Measurements from ENCODE around the gene SRXN1.
A peak's percentile ranks its signal among the peaks of the same experiment; 100 is the strongest.
"Not testable (repeated sequence)": the region's sequence is repeated elsewhere in the genome, so short reads cannot be mapped to it uniquely, and the experiment has no call there.

SRXN1 gene

DNA sequence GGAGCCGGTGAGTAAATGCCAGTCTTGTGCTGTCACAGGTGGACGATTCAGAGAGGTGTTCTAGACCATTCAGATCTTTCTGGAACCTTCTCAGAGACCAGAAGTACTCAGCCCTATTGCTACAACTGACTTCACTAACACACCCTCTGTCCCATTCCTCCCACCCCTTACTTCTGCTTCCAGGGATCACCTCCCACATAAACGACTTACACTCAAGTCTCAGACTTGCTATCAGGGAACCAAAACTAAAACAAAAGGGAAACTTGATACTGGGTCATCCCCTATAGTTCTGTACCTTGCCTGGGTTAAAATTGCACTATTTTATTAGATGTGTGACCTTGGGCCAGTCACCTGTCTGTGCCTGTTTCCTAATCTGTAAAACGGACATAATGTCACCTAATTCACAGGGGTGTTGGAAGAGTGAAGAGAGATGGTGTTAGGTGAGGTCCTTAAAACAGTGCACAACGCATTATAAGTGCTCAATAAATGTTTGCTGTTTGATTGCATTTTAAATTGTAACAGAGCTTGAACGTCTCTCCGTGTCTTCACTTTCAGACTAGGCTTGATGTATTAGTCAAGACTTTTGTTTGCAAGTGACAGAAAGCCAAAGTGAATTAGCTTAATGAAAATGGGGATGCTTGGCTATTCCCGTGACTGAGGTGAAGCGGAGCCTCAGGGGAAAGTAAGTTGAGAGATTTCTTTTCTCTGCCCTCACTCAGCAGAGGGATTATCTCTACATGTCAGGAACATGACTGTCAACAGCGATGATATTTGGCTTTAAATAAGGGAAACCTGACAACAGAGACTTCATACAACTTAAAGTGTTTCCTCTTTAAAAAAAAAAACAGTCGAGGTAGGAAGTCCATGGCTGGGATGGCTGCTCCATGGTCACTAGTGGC is 3.0 kb upstream of the SRXN1 start:
- no peak for DNase-seq (ENCODE audit: insufficient read length, low spot score)
- no peak for FAIRE-seq

DNA sequence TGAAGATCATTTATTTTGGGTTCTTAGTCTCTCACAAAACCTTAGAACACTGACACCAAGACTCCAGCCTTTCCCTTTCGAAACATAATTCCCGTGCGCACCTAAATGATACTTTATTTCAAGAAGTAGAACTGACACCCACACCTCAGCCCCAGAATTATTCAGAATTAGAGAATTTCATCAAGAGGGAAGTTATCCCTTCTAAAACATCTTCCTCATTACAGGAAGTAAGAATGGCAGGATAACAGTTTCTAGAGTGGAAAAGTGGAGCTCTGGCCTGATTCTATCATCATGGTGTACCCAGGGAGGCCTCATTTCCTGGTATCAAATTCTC is 1.4 kb upstream of the SRXN1 start:
- FAIRE-seq (no peak), DNase-seq (ENCODE audit: insufficient read length, low spot score) (no peak)

DNA sequence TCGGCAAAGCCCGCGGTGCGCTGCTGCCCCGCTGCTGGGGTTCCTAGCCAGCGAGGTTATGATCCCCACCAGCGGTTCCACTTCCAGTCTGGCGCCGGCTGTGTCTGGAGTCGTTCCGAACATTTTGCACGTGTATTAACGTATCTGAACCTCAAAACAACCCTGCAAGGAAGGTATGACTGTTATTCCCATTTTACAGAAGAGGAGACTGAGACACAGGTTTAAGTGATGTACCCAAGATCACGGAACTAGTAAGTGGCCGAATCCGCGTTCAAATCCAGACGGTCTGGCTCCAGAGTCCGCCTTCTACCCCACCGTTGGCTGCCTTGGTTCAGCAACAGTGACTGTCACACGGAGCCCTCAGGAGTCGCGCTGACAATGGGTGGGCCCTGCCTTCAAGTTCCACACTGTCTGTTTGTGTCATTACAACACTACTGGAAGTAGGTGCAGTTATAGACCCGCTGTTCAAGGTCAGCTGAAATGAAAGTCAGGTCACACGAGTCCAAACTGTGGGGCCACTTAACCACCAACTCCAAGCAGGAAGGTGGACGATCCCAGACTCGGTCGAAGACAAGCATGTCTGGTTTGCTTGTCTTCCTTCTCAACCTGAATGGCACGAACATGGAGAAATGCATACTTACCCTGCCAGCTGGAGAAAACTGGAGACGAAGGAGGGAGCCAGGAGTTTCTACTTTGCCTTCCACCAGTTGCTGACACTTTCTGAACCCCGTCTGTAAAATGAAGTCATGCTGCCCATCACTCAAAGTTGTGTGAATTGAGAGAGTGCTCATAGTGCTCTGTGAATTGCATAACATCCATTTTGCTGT is 803 bp upstream of the SRXN1 start:
- no peak for FAIRE-seq
- no peak for DNase-seq (ENCODE audit: insufficient read length, low spot score)

DNA sequence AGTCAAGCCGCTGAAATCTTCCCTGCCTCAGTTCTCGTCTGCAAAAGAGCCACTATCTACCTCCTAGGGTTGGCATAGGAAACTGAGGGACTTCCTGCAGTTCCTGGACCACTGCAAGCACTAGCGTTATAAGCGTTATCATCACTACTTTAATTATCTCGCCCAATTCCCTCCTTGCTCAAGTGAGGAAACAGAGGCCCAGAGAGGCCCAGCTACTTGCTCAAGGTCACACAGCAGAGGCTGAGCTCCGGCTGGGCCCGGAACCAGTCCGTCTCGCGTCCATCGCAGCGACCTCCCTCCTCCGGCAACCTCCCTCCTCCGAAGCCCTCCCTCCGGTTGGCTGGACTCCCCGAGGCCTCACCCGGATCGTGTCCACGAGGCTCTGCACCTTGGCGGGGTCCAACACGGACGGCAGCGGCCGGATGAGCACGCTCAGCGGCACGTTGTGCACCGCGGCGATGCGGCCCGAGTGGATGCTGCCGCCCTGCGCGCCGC is 338 bp downstream of the SRXN1 start:
- FAIRE-seq (no peak), DNase-seq (ENCODE audit: insufficient read length, low spot score) (peak; percentile 43)

DNA sequence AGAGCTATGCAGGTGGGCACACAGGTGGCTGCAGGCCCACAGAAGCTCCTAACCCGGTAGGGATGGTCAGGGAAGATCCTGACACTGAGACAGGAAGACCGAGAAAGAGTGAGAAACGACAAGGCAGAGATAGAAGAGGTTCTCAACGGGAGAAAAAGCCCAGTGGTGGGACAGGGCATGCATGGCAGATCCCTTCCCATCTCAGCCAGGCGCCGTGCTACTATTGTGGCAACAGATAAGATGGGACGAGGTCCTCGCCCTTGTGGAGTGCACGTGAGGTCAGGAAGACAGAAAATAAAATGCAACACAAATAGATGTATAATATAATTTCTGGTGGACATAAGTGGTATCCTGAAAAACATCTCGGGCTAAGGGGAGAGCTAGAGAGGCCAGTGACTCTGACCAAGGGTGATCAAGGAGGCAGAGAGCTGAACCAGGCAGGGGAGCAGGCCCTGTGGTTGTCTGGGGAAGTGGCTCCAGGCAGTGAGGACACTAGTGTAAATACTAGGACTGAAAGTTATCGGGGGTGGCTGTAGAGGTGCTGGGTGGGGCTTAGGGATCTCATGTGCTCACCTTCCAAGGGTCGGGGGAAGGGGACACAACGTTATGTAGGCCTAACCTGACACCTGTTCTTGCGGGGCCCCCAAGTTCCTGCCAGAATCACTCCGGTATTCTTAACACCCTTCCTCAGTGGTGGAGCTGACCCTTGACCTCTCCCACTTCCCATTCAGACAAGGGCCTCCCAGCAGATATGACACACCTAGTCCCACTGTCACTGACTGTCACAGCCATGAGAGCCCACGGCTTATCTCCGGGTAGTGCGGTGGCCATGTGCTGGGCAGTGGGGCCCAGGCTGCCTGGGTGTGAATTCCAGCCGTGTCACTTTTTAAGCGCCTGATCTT is 1.0 kb downstream of the SRXN1 start:
- no peak for DNase-seq (ENCODE audit: insufficient read length, low spot score)
- no peak for FAIRE-seq

DNA sequence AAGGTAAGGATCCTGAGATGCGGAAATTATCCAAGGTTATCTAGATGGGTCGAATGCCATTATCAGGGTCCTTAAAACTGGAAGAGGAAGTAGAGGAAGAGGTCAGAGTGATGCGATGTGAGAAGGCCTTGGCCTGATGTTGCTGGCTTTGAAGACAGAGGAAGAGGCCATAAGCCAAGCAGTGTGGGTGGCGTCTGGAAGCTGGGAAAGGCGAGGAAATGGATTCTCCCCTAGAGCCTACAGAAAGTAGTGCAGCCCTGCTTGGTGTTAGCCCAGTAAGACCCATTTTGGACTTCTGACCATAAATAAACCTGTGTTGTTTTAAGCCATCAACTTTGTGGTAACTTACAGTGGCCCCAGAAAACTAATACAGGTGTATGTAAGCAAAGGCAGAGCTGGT is 2.0 kb downstream of the SRXN1 start:
- no peak for DNase-seq (ENCODE audit: insufficient read length, low spot score)

DNA sequence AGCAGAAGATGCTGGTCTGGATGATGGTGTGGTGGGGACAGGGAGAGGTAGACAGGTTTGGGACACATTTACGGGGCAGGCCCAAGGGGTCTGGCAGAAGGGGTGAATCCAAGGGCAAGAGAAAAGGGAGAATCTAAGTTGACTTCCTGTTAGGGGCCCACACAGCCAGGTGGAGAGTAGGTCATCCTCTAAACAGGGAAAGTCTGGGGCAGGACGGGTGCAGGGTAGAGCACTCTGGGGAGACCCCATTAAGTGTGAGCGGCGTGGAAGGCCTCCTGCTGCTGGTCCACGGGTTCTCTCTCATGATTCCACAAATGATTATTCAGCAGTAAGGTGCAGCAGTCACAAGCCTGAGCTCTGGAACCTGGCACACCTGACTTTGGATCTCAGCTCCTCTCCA is 2.7 kb downstream of the SRXN1 start:
- no peak for FAIRE-seq
- no peak for DNase-seq (ENCODE audit: insufficient read length, low spot score)

More for the DNA sequence above, 2.0 kb downstream of the SRXN1 start:
- no peak for FAIRE-seq

DNA sequence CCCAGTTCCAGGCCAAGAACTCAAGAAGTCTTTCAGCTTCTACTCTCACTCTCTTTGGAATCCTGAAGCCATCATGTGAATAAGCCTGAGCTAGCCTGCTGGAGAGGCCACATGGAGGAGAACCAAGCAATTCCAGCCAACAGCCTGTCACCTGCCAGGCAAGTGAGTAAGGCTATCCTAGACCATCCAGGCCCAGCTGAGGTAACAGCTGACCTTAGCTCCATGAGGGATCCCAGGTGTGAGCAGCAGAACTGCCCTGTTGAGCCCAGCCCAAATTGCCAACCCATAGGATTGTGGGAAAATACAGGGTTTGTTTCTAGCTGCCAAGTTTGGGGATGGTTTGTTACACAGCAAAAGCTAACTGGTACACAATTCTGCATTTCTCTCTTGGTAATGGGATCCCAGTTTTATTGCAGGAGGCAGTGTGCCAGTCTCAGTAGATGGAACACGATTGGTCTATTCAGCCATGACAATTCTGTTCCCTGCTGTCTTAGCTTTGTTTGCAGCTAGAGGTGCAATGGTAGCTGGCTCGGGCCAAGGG is 5.5 kb downstream of the SRXN1 start:
- no peak for FAIRE-seq
- DNase-seq (ENCODE audit: insufficient read length, low spot score): no peak

DNA sequence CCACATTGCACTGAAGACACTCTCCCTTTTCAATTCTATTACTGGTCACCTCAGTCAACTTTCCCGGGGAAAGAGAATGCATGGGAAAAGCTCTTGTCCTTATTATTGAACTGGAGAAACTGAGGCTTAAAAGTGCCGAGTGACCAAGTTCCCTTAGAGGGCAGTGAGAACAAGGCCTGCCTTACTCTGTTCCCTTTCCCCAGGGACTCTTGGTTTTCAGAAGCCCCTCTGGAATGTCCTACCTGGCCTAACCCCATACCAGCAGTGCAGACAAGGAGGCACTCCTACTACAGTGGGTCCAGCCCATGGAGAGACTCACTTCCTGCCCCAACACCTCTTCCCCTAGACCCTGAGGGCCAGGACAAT is 6.1 kb downstream of the SRXN1 start:
- FAIRE-seq (no peak), DNase-seq (ENCODE audit: insufficient read length, low spot score) (no peak)

DNA sequence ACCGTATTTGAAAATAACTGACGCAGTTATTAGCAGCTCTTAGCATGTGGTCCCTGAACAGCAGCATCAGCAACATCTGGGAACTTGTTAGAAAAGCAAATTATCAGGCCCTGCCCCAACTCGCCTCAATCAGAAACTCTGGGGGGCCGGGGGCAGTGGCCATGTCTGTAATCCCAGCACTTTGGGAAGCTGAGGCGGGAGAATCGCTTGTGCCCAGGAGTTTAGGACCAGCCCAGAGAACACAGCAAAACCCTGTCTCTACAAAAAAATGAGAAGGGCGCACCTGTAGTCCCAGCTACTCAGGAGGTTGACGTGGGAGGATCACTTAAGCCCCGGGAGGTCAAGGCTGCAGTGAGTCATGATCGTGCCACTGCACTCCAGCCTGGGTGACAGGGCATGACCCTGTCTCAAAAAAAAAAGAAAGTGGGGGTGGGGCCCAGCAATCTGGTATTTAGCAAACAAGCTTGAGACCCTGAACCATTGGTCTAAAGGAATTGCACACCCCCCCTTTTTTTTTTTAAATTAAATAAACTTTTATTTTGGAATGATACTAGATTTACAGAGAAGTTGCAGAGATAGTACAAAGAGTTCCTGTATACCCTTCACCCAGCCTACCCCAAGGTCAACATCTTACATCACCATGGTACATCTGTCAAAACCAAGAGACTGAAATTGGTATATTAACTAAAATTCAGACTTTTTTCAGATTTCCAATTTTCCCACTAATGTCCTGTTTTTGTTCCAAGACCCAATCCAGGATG is 6.7 kb downstream of the SRXN1 start:
- DNase-seq (ENCODE audit: insufficient read length, low spot score): no peak
- FAIRE-seq: no peak

DNA sequence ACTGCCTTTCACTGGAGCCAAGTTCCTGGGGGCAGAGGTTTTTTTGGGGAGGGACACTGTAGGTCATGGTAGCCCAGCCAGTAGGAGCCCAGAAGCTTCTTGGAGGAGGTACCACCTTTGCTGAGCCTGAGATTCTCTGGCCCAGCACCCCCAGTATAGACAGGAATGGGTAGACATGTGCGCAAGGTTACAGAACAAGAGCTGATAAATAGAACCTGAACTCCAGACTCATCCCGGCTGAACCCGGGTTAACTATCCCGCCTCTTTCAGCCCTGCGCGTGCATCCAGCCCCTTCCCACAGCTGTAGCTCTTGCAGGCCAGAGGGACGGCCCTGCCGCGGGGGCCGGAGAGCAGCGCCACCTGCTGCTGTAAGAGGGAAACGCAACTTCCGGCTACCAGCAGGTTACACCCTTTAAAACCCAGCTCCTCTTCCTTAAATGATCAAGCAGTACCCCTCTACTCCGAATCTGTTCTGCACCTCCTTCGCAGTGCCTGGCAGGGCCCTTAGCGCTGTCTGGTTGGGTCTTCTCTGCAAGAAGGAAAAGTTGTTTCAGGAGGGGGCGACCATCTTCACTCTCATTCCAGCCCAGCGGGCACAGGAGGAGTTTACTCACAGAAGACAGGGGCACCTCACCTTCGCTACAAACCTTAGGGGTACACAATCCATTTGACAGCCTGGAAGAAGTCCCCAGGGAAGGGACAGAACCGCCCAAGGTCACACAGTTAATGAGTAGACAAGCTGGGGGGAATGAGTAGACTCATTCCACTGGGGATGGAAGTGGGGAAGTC is 7.5 kb downstream of the SRXN1 start:
- DNase-seq (ENCODE audit: insufficient read length, low spot score) (peak; percentile 85), FAIRE-seq (peak; percentile 77)

DNA sequence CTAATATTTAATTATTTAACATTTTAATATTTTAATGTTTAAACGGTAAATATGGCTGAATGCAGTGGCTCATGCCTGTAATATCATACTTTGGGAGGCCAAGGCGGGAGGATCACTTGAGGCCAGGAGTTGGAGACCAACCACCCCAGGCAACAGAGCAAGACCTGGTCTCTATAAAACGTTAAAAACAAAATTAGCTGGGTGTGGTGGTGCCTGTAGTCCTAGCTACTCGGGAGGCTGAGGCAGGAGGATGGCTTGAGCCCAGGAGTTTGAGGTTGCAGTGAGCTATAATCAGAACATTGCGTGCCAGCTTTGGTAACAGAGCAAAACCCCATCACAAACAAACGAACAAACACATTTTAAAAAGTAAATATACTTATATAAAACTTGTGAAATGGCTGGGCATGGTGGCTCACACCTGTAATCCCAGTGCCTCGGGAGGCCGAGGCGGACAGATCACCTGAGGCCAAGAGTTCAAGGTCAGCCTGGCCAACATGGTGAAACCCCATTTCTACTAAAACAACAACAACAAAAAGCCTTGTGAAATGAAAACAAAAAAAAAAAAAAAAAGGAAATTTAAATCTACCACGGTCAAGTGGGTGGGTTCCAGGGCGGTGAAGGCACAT is 8.2 kb downstream of the SRXN1 start:
- DNase-seq (ENCODE audit: insufficient read length, low spot score): no peak
- FAIRE-seq: no peak

DNA sequence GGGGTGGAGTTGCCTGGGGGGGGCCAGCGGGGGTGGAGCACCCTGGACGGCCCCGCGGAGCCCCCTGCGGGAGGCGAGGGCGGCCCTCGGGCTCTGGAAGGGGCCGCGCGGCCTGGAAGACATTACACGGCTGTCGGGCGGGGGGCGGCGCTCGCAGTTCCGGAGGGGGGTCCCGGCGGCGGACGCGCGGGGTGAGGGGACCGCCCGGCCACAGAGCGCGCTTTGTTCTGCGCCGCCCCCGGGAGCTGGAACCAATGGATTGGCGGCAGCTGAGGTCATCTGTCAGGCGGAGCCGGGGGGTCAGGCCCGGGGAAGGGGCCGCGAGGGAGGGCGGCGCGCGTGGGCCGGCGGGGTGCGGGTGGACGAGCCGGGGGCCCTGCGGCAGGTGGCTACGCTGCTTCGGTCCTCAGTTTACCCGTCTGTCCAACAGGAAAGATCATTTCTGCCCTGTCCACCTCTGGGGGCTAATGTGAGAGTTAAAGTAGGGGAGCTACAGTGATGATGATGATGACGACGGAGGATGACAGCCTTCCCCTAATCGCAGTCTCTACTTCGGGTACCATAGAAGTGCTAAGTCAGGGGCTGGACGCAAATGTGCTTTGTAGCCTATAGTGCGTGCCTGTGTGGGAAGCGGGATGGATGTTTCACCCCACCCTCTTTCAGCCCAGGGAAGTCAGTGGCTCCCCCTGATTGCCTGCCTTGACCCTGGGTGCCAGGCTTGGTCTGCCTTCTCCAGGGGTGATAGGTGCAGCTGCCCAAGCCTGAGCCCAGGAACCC is 10.4 kb downstream of the SRXN1 start:
- no peak for FAIRE-seq
- no peak for DNase-seq (ENCODE audit: insufficient read length, low spot score)

DNA sequence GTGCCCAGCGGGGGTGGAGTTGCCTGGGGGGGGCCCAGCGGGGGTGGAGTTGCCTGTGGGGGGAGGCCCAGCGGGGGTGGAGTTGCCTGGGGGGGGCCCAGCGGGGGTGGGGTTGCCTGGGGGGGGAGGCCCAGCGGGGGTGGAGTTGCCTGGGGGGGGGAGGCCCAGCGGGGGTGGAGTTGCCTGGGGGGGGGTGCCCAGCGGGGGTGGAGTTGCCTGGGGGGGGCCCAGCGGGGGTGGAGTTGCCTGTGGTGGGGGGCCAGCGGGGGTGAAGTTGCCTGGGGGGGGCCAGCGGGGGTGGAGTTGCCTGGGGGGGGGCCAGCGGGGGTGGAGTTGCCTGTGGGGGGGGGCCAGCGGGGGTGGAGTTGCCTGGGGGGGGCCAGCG is 11.0 kb downstream of the SRXN1 start:
- not testable (repeated sequence) for FAIRE-seq; DNase-seq (ENCODE audit: insufficient read length, low spot score)

DNA sequence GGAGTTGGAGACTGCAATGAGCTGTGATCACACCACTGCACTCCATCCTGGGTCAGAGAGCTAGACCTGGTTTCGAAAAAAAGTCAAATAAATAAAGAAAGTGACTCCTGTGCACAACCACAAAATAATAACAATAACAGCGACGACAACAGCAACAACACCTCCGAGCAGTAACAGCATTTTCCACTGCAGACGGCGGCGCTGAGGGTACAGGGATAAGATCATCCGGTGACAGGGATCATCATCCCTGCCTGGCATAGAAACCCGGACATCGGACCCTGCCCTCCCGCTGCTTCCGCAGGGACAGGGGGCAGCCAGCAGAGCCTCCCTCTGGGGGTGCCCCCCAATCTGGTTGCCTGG is 11.5 kb downstream of the SRXN1 start:
- FAIRE-seq (no peak), DNase-seq (ENCODE audit: insufficient read length, low spot score) (peak; percentile 54)

DNA sequence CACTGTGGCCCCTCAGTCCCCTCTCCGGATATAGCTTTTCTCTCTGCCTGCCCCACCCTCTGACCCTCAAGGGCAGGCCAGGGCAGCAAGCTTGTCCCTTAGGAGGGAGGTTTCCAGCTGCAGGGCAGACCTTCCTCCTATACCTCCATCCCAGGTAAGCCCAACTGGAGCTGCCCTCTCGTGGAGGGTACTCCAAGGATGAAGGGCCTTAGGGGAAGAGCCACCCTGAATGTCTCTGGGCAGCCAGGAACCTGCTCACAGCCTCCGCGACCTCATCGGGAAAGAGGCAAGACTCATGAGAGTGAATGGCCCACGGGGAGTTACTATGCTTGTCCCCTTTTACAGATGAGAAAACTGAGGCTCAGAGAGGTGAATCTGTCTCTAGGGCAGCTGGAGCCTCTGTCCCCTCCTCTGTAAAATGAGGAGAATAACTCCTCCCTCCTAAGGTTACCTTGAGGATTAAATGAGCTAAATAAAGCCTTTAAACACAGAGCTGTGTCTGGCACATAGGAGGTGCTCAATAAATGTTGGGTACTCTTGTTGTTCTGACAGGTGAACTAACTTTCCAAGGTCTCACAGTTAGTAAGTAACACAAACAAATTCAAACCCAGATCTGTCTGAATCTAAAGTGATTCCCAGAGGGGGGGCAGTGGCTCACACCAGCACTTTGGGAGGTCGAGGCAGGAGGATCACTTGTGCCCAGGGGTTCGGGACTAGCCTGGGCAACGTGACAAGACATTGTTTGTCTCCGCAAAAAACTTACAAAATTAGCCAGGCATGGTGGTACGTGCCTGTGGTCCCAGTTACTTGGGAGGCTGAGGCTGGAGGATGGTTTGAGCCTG is 12.1 kb downstream of the SRXN1 start:
- no peak for FAIRE-seq
- no peak for DNase-seq (ENCODE audit: insufficient read length, low spot score)

DNA sequence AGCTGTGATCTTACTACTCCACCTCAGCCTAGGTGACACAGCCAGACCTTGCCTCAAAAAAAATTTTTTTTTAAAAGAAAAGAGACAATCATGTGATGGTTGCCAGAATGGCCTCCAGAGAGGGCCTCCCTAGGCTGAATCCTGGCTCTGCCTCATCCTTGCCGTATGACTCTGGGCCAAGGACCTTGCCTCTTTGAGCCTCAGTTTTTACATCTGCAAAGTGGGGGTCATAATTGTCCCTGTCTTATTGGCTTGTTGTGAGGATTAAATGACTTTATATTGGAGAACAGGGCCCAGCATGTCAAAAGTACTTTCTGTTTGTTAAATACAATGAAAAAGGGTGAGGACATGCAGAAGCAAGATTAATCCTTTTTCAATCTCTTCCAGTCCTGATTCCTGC is 14.4 kb downstream of the SRXN1 start:
- no peak for FAIRE-seq
- DNase-seq (ENCODE audit: insufficient read length, low spot score): no peak

Measured in HTR-8/SVneo (cell line).